Midbrain (tissue), 1 donor: ENCODE data around the gene HTT-AS.
"Not testable (repeated sequence)": the region's sequence is repeated elsewhere in the genome, so short reads cannot be mapped to it uniquely, and the experiment has no call there.

Experiments used
- DNase-seq: peaks from one replicate; lab custom pipeline; 2025; lab: John Stamatoyannopoulos, UW

Gene HTT-AS

DNA sequence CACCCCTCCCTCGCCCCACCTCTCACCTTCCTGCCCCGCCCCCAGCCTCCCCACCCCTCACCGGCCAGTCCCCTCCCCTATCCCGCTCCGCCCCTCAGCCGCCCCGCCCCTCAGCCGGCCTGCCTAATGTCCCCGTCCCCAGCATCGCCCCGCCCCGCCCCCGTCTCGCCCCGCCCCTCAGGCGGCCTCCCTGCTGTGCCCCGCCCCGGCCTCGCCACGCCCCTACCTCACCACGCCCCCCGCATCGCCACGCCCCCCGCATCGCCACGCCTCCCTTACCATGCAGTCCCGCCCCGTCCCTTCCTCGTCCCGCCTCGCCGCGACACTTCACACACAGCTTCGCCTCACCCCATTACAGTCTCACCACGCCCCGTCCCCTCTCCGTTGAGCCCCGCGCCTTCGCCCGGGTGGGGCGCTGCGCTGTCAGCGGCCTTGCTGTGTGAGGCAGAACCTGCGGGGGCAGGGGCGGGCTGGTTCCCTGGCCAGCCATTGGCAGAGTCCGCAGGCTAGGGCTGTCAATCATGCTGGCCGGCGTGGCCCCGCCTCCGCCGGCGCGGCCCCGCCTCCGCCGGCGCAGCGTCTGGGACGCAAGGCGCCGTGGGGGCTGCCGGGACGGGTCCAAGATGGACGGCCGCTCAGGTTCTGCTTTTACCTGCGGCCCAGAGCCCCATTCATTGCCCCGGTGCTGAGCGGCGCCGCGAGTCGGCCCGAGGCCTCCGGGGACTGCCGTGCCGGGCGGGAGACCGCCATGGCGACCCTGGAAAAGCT is at the start of gene HTT-AS, which contains the start of gene HTT:
TSS of gene HTT-AS (minus strand) at position 461 of the 768 bp plus-strand sequence.
TSS of gene HTT (plus strand) at position 604 of the 768 bp plus-strand sequence. CDS start at position 749, 145 bp downstream.
- peak; percentile 99 for DNase-seq

DNA sequence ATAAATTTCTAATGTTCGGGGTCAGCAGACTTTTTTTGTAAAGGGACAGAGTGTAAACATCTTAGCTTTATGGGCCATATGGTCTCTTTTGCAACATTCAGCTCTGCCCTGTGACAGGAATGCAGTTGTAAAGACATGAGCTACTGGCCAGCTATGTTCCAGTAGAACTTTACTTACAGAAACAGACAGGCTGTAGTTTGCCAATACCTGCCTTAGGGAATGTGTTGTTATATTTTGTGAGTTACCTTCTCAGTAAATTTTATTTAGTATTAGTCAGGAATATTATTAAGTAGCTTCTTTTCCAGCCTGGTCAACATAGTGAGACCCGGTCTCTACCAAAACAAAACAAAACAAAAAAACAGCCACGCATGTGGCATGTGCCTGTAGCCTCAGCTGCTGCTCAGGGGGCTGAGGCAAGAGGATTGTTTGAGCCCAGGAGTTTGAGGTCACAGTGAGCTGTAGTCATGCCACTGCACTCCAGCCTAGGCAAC is 48.9 kb upstream of the HTT-AS start:
- DNase-seq = no peak

DNA sequence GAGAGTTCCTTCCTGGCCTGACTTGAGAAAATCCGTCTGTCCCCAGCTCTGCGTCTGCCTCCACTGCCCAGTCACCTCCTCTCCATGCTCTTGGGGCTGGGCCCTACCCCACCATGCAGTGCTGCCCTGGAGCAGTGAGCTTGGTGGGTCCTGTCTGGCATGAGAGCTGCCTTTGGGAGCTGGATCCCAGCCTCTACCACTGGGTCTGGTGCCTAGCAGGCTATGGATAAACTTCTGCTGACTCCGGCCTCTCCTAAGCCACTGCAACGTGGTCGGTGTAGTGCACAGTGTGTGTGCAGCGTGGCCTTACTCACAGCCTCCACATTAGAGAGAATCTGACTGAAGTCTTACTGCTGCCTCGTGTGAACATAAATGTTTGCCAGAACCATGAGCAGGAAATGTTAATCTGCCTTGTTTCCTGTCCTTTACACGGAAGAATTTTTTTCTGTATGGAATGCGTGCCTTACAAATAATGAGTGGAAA is 47.8 kb upstream of the HTT-AS start:
- no peak for DNase-seq

DNA sequence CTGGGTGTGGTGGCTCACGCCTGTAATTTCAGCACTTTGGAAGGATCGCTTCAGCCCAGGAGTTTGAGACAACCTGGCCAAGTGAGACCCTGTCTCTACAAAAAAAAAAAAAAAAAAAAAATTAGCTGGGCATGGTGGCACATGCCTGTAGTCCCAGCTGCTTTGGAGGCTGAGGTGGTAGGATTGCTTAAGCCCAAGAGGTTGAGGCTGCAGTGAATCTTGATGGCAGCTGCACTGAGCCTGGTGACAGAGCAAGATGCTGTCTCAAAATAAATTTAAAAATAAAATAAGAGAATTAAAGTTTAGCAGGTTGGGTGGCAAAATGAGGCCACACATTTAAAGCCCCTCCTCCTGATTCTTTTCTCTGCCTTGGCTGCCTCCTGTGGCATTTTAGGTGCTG is 47.3 kb upstream of the HTT-AS start:
- no peak for DNase-seq

DNA sequence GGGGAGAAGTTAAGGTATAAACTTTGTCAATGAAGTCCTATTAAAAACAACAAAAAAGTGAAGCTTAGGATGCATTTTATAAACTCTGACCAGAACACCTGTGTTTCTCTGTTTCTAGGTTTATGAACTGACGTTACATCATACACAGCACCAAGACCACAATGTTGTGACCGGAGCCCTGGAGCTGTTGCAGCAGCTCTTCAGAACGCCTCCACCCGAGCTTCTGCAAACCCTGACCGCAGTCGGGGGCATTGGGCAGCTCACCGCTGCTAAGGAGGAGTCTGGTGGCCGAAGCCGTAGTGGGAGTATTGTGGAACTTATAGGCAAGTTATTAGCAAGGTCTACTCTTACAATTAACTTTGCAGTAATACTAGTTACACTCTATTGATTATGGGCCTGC is 46.8 kb upstream of the HTT-AS start:
- no peak for DNase-seq

DNA sequence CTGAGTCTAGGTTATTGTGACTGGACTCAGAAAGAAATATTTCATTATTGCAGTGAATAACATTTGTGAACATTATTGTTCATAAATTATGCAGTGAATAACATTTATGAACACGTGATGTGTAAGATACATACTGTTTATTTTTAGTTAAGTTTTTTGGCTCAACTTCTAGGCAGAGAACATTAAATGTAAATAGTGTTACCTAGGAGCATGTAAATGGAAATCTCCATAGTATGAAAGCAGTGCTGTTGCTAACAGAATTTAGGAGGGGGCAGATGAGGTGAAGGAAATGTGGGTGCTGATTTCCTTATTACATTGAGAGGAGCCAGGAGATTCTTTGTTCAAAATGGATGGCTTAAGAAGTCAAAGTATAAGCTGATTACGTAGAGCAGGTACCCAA is 45.1 kb upstream of the HTT-AS start:
- no peak for DNase-seq

DNA sequence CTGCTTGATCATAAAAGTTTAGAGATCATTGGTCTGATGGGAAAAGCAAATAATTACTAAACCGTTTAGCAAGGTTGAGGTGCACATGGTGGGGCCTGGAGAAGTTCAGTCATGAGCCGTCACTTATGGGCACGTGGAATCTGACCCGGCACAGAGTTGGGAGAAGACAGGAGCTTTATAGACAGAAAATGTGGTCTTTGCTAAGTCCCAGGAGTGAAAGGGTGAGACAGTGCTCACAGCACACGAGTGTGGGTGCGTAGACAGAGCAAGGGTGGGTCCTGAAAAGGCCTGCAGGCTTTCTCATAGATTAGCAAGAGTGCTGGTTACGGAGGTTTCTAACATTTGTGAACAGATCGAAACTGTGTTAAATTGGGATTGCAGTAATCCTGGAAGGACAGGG is 44.0 kb upstream of the HTT-AS start:
- DNase-seq = no peak

DNA sequence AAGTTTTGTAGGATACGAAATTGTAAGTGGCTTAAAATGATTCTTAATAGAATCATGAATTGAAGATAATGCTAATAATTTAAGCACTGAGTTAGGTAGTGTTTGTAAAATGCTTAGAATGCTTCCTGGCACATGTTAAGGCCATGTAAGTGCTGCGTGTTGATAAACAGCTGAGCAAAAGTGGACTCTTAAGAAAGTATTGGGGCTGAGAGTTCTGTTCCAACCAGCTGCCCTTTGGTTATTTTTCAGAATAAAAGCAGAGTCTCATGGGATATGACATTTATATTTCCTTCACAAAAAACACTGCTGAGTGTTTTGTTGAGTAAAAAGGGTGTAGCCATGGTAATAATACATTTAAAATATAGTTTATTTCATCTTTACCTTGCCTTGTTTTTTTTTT is 42.6 kb upstream of the HTT-AS start:
- no peak for DNase-seq

DNA sequence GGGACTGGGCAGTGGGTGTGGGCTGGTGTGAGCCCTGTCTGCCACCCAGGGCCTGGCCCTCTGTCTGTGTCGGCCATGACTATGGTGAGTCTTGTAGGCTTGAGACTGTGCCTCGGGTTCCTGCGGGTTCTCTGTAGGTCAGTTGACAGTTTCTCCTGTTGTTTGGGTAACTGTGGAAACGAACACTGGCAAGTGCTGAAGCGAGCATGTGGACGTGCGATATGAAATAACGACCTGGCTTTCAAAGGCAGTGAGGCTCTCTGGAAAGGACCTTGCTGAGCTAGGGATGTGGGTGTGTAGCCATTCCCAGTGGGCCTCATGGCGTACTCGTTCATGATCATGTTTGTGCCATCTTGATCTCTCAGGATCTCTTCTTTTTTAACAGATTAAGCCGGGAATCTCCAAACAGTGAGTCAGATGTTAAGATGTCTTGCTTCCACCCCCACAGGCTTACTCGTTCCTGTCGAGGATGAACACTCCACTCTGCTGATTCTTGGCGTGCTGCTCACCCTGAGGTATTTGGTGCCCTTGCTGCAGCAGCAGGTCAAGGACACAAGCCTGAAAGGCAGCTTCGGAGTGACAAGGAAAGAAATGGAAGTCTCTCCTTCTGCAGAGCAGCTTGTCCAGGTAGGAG is 41.4 kb upstream of the HTT-AS start:
- DNase-seq = no peak

DNA sequence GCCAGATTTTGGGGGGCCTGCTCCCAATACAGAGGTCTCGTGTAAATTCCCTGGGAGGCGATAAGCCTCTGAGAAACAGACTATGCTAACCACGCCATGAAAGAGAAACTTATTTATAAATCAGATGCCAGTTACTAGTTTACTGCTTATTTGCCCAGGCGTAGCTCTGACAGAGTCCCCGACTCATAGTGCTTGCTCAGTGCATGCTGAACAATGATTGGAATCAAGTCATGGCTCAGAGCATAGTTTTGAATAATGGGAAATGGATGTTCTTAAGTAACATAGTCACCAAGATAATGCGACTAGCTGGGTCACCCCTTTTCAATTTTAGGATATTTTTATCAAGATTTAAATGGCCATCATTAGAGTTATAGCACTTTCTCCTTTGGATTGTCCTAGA is 40.0 kb upstream of the HTT-AS start:
- no peak for DNase-seq

DNA sequence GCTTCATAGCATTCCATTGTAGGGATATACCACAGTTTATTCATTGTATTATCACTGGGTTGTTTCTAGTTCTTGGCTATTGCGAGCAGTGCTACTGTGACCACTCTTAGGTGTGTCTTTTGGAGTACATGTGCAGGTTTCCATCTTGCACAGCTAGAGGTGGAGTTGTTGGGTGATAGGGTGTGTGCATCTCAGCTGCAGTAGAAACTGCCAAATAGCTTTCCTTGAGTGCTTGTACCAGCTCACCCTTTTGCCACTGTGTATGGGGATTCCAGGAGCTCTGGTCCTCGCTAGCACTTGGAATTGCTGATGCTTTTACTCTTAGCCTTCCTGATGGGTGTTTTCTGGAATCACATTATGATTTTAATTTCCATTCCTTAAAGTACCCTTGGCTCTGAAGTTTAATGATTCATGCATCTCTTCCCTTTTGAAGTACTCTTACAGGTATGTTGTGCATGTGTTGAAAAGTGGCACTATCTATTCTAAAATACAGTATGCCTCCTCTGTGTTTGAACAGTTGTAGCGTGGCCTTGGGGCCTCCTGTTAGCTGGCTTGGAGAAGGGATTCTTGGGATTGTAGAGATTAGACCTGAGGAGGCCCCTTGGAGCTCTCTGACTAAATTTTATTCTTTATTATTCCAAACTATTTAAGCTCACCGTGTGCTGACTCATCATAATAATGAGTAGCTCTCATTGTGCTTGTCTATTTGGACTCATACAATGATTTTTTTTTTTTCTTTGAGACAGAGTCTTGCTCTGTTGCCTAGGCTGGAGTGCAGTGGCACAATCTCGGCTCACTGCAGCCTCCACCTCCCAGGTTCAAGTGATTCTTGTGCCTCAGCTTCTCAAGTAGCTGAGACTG is 38.5 kb upstream of the HTT-AS start:
- no peak for DNase-seq

DNA sequence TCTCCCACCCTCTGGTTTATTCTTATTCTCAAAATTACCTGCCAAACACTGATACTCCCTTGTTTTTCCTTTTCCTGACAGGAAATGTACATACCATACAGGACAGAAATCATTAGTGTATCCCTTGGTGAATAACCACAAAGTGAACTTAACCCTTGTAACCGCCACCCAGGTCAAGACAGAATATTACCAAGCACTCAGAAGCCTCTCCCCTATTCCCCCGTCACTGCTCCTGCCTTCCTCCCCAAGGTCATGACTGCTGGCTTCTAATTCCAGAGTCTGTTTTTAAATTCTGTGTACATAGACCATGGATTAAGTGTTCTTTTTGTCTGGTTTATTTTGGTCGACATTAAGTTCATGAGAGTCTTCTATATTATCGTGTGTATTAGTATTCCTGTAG is 37.9 kb upstream of the HTT-AS start:
- DNase-seq = no peak

DNA sequence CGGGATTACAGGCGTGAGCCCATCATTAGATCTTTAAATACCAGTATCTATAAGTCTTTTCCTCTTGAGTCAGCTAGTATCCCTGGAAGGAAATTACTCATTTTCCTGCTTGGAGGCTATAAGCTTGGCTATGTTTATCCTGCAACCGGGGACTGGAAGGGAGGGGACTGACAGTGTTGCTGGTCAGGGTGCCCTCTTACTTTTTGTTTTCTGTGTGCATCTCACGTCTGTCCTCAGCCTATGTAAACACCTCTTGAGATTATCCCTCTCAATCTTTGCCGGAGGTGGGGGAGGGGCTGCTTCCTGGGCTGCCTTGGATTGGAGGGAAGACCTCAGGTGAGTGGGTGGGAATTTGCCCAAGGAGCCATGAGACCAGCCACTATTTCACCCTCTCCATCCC is 37.1 kb upstream of the HTT-AS start:
- DNase-seq = no peak

DNA sequence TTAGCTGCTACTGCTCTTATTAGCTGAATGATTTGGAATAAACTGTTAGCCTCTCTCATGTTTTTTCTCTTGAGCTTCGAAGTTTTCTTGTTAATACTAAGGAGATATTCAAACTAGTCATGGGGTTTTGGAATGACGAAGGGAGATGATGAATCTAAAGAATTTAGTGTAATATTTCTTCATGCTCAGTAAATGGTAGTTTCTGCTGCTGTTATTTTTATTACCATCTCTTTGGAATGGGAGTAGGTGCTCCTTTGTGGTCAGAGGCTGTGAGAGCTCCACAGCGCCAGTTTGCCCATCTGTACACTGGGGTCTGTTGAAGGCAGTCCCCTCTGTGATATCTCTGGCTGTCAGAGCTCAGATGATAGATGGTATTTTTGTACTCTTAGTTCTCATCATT is 33.9 kb upstream of the HTT-AS start:
- no peak for DNase-seq

DNA sequence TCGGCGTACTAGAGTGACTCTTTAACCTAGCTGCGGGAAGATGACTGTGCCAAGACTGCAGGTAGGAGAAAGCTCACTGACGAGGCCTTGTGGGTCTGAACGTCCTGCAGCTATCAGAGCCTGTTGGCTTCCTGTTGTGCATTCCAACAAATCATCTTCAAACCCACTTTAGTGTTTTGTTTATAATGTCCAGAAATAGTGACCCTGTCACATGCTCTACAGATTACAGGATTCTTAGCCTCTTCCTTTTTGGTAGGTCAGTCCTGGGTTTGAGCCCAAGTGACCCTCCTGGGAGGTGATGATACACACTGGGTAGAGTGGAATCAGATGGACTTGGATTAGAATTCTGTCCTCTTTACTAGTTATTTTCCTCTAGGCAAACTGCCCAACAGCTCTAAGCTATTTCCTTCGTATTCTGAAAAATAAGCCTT is 33.4 kb upstream of the HTT-AS start:
- DNase-seq = no peak

DNA sequence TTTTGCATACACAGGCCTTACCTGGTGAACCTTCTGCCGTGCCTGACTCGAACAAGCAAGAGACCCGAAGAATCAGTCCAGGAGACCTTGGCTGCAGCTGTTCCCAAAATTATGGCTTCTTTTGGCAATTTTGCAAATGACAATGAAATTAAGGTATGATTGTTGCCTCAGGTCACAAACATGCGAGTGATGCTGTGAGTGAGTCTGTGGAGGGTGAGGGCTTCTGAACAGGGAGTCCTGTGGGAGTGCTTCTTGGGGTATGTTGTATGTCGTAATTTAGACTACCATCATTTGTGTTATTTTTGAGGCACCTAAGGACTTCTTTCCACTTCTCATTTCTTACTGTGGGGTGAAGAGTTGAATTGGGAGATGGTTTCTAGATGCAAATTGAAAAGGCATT is 32.9 kb upstream of the HTT-AS start:
- DNase-seq = no peak

DNA sequence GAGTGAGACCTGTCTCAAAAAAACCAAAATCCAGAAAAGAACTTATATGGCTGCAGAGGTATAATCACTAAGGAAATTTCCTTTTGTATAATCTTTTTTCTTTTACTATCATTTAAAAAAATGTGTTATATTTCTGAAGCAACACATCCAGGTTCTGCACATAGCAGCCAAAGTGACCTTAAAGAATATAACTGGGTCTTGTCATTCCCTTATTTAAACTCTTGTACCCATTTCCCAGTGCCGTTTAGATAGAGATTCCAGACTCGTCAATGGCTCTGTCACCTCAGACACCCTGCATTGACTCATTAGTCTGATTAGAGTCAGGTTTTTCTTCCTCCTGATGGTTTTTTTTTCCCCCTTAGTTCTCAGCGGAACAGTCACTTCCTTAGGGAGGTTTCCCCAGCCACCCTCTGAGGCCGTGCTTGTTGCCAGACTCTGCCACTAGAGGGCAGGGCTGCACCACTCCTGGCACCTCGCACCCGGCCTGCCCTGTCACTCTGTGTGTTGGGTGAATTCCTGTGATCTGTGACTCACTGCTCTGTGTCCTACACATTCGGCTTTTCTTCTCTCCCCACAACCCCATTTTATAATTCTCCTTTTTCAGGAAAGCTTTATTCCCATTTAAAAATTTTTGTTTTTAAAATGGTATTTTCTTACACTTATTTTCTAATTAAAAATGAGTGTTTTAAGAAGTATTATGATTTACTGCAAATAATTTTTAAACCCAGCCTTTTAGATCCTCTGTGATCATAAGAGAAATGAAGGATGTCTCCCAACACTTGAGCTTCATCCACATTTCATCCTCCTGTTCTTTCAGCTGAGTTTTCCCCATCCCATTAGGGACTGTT is 32.2 kb upstream of the HTT-AS start:
- peak; percentile 84 for DNase-seq

DNA sequence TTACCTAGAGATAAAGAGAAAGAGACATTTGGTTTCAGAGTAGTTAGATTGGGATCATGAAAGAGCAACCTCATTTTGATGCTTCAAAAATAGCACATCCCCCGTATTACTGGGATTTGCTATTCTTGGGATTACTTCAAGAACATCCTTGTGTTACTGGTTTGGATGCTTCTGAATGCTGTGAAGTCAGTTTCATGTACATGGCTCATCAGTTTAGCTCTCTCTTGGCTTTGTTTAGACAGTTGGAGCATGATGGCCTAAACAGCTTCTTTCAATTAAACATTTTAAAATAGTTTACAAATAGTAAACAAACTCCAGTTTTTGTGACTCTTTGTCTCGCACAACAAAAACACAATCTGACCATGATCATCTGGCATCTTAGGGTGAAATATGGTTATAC is 24.0 kb upstream of the HTT-AS start:
- DNase-seq = no peak

DNA sequence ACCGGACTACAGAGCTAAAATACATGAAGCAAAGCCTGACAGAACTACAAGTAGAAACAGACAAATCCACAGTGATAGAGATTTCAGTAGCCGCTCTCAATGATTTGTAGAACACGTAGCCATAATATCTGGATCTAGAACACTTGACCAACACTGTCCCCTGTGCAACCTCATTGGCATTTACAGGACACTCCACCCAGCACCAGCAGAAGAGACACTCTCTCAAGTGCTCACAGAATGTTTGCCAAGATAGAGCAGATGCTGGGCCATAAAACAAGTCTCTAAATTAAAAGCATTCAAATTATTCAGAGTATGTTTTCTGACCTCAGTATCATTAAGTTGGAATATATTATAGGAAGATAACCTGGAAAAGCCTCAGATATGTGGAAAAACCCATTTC is 21.9 kb upstream of the HTT-AS start:
- DNase-seq = no peak

DNA sequence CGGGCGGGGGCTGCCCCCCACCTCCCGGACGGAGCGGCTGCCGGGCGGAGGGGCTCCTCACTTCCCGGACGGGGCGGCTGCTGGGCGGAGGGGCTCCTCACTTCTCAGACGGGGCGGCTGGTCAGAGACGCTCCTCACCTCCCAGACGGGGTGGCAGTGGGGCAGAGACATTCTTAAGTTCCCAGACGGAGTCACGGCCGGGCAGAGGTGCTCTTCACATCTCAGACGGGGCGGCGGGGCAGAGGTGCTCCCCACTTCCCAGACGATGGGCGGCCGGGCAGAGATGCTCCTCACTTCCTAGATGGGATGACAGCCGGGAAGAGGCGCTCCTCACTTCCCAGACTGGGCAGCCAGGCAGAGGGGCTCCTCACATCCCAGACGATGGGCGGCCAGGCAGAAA is 20.4 kb upstream of the HTT-AS start:
- not testable (repeated sequence) for DNase-seq

DNA sequence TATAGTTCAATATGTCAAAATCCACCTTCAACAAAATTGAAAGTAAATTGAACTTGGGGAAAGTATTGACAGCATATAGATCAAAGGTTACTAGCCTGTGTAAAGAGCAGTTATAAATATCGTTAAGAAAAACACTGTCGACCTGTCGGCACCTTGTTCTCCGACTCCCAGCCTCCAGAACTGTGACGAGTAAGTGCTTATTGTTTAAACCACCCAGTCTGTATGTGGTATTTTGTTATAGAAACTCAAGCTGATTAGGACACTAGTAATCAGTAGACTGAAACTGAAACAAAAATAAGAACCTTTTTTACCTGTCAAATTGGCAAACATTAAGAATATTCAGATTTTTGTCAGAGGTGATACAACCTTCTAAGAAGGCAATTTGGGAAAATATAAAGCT is 17.1 kb upstream of the HTT-AS start:
- no peak for DNase-seq
